Measurements from ENCODE around the gene RGMA.
A peak's percentile ranks its signal among the peaks of the same experiment; 100 is the strongest.
"Not testable (repeated sequence)": the region's sequence is repeated elsewhere in the genome, so short reads cannot be mapped to it uniquely, and the experiment has no call there.

RGMA gene

DNA sequence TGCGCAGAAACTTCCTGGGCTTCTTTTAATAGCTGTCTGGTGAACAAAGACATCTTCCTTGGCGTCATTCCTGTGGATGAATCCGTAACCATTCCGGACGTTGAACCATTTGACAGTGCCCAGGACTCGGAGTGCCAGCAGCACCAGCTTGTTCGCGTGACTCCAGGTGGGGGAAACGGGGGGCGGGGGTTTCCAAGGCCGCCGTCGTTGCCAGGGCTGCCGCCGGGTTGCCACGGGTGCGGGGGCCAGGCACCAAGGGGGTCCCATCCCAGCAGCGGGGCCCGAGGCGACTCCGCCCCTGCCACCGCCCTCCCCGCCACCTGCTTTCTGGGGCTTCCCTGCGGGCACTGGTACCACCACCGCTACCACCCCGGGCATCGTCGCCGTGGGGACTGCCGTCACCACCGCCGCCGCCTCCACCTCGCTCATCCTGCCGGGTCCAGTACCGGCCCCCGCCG lies 22.8 kb downstream of the RGMA start:
- DNase-seq: no peak

DNA sequence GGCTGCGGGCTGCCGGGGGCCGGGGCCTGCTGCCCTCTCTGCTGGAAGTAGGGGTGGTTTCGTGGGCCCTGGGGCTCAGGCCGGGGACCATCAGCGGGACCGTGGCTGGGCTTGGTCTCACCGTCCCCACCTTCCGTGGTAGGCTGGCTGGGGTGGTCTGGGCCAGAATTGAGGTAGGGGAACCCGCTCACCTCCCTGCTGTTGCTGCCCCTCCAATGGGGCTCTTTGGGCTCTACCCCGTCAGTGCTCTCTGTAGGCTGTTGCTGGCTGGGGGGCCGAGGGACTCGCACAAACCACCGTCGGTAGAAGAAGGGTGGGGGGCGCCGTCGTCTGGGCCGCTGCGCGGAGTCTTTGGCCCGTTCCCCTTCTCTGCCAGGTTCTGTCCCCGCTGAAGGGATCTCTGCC lies 23.4 kb downstream of the RGMA start:
- no peak for DNase-seq

DNA sequence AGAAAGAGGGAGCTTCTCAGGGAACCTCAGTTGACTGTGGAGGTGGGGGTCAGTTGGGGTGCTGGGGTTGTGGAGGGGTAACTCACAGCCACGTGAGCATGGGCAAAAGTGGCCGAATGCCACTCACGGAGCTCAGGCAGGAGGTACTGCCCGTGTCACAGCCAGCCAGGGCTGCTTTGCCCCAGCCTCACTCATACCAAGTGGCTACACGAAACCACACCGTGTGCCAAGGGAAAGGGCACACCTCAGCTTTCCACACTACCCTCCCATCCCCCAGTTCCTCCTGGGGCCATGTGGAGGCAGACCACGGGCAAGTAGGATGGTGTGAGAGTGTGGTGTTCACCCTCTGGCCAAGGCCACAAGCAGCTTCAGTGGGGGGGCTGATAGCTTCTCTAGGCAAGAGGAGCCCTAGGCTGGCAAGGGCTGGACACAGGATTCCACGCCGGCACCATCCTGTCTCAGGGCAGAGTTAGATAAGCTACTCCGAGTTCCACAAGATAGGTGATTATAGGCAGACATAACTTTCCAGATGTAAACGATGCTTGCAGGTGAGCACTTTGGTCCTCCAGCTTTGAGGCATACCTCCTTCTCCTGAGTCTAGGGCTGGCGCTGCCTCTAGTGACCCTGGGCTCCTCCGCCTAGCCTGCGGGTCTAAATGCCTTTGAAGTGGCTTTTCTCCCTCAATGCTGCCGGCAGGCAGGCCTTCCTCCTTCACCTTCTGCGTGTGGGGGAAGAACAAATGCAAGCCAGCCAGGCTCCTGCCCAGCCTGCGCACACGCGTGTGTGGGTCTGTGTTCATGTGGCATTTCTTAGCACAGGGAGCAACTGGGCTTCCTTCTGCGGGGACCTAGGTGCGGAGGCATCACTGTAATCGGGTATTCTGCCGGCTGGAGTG lies 25.0 kb downstream of the RGMA start:
- no peak for DNase-seq

DNA sequence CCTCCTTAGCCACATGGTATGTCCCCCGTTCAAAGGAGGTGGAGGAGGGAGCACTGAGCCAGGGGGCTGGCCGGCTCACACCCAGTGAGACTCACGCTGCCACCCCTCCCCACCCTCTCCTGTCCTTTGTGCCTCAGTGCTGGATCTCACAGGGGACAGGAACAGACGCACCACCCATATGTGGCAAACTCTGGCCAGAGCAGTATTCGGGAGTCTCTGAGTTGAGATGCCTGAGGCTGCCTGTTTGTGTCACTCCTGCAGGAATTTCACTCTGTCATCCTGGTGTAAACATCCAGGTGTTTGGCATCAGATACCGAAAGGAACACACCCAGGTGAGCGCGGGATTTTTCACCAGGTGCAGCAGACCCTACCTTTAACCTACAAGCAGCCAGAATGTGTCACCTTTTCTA lies 25.7 kb downstream of the RGMA start:
- DNase-seq: no peak

DNA sequence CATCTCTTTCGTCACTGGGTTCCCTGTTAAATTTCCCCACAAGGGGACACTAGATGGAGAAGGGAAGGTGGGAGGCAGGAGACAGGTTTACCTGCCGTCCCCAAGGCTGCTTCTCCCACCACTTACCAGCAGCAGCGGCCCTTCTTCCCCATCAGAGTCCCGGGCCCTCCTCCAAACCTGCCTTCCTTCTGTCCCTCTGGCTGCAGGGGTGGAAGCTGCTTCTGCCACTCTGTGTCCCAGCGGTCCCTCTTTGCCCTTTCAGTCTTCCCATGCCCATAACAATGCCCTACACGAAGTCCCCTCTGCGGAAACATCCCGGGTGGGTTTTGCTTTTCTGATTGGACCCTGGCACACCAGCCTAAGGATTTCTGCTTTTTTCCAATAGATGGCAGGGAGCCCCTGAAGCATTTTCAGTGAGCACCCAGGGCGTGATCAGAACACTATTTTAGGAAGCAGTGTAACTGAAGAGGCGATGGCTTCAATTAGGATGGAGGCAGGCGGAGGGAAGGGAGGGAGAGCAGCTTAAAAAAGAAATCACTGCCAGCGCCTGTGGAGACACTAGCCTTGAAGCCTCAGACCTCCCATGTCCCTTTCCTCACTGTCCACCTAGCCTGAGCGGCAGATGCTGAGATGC lies 26.3 kb downstream of the RGMA start:
- not testable (repeated sequence) for DNase-seq

DNA sequence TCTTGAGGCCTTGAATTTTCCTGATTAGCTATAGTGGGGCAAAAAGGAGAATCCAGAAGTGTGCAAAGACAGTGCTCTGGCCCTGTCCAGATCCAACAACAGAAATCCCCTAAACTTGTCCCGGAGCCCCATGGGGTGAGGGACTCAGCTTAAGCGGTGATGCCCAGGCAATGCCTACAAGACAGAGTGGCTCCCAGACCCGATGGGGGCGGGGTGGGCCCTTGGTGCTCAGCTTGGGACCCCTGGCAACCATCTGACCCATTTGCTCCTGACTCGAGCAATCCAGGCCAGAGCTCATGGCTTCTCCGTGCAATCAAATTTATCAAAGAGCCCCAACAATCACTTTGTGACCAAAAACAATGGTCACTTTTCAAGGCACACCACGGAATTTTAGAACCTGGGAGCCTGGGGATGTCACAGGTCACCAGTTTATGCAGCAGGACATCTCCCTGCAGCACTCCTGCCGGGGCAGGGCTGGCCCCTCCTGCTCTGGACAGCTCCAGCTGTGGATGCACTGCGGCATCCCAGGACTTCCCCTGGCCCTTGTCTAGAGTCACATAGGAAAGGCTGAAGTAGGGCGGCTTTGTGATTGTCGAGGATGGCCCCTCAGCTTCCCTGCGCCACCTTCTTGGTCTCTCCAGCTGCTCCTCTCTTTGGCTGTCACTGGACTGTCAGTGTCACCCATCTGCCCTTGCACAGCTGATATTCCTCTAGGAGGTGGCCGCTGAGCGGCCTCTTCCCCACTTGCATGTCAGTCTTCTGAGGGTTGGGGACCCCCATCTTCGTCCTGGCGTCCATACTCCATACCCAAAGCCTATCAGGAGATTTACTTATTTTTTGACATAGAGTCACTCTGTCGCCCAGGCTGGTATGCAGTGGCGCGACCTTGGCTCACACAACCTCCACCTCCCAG lies 28.4 kb downstream of the RGMA start:
- DNase-seq: no peak

DNA sequence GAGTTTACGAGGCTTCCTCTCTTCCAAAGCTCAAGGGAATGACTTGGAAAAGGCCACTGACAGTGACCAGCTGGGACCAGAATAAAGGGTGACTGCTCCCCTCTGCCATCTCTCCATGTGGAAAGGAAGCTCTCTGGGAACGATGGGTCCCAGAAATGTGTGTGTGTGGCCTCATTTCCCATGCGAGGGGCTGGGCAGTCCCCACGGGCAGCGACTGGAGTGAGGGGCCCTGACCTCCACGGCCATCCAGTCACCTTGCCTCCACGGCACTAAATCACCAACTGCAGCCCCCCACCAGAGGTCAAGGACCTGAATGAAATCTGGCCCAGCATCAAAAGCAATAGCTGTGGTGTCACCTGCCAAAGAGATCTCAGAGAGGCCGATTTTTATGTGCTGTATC lies 29.6 kb downstream of the RGMA start:
- no peak for DNase-seq

DNA sequence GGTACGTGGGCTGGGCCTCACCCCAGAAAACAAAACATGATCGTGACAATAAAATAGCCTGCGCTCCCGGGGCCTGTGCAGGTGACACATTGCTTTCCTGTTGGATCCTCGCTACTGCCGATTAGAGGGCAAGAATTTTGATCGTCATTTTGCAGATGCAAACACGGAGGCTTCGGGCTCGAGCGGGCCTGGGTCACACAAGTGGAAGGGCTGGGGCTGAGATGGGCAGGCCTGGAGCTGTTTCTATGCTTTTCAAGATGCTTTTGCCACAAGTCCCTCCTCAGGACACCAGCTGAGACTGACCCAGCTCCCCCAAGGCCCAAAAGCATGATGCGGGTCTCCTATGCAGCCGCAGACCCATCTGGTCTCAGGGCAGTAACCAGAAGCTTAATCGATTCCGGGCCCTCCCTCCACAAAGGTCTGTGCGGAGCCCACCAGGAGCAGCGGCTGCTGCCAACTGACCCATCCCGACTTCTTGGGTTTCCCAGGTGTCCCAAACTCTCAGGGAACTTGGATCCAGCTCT lies 30.0 kb downstream of the RGMA start:
- no peak for DNase-seq

DNA sequence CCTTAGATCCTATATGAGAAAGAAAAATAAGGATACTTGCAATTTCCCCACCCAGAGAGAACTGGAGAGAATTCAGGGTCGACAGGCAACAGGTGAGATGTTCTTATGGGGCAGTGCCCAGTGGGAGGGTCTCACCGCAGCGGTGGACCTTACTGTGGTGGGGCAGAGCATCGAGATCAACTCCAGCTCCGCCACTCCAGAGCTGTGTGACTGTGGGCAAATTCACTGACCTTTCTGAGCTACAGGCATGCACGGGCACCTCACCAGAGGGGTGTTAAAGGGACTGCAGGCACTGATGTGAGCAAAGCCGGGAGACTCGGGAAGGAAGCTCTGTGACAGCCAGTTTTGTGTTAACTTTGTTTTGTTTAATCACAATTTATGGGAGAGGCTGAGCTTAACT lies 30.9 kb downstream of the RGMA start:
- no peak for DNase-seq

DNA sequence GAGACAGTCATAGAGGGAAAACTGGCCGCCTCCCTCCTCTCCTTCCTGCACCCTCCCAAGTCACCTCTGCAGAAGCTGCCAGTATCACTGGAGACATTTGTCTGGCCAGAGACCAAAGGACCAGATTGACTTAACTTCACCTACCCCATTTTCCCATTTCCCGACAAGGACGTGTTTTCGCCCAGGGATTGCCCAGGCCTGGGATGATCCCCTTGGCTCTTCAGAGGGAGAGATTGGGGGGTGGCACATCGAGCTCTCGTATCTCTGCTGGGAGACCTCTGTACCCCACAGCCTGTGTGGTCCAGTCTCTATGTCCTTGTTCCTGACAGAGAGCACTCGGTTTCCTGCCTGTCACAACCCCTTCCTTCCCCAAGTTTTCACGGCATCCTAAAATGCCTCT lies 31.4 kb downstream of the RGMA start:
- no peak for DNase-seq

DNA sequence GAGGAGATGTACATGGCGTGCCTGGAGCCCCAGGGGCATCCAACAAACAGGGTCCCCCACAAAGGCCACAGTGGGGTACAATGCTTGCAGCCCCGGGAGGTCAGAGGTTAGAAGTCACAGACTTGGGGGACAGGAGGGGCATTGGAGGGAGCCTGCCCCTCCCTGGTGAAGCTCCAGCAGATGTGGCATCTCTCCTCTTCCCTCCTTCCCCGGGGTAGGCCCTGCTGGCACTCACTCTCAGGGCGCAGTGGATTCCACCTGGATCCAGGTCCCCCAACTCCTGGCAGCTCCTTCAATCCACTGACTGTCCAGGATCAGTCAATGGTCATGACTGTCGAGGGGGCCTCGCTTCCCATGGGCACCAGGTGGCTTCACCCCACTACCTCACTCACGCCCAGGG lies 32.2 kb downstream of the RGMA start:
- no peak for DNase-seq

DNA sequence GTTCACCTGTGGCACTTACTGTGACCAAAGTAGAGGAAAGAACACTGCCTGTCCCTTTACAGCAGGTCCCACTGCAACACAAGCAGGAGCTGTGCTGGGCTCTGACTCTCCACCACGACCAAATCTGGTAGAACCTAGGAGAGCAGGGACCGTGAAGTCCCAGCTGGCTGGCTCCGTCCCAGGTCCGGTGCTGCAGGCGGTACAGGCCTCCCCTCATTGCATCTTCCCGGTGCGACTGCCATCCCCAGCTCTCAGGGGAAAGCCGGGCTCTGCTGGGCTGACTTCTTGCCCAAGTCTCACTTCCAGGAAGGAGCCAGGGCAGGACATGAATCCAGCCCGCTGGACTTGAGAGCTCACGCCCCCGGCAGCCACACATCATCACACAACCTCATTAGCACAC lies 33.8 kb downstream of the RGMA start:
- no peak for DNase-seq

DNA sequence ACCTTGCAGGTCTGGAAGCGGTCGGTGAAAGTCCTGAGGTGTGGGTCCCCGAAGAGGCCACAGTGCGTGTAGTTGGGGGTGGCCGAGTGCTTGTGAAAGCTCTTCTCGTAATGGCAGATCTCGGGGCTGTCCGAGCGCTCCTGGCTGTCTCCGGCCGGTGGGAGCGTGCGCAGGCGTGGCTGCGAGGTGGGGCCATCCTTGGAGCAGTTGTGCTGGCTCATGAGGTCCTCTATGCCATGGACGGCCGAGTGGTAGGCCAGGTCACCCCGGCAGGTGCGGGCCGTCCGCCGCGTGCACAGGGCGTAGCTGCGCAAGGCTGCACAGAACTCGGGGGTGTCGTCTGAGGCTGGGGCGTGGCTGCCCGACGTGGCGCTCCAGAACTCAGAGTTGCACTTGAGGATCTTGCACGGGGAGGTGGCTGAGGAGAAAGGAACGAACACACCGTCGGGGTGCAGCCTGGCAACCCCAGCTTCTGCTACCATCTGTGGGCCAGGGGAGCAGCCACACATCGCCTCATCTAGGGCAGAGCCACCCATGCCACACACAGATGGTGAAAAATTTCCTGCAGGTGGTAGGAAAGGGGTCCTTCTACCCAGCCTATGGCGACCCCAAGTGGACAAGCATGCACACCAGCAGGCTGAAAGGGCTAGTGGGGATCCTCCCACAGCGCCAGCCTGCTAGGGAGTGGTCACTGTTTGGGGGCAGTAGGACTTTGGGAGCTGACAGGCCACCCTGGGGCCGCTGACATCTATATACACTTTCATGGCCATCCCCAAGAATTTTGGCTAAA lies 36.7 kb downstream of the RGMA start:
- peak; percentile 19 for DNase-seq

DNA sequence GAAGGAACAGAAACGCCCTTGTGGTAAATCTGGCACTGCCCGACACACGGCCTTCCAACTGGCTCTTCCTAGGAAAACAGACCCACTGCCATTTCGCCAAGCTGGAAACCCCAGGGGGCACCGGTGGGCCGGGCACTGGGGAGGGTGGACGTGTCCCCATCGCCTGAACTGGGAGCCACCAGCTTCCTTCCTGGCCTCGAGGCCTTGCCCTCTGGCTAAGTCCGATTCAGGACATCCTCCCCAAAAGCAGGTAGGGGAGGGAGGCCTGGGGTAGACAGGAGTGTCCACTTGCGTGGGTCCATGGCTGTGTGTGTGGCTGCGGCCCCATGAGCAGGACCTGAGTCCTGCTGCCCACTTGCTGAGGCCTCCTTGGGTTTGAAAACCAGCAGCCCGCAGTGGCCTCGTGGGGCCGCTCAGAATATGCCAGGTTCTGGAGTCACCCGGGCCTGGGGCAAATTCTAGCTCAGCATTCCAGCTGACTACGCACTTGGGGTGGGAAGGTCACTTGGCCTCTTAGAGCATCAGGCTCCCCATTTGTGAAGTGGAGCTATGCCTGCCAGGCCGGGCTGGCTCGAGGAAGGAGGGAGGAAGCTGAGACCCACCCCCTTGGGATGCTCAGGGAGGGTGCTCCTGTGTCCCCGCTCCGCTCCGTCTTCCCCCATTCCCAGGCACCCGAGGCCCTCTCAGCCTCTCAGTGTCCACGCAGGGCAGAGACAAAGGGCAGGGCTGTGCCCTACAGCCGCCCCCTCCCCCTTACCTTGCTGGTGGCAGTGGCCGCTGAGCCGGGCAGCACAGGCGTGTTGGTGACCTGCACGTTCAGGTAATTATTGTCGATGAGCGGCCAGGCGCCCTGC lies 37.5 kb downstream of the RGMA start:
- no peak for DNase-seq

DNA sequence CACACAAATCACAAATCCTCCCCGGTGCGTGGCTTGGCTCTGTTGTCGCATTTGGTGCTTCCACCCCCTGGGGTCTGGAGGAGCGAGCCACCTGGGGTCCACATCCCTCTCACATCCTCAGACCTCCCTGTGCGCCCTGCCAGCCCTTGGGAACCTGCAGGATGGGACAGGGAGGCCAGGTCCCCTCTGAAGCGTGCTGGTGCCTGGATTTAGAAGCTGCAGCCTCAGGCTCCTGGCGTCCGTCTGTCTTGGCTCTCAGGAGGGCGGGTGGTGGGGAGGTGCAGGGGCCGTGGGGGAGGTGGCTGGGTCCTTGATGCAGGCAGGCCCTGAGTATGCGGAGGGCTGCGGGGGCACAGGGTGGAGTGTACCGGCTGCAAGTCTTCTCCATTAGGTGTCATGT lies 38.4 kb downstream of the RGMA start:
- DNase-seq: no peak

DNA sequence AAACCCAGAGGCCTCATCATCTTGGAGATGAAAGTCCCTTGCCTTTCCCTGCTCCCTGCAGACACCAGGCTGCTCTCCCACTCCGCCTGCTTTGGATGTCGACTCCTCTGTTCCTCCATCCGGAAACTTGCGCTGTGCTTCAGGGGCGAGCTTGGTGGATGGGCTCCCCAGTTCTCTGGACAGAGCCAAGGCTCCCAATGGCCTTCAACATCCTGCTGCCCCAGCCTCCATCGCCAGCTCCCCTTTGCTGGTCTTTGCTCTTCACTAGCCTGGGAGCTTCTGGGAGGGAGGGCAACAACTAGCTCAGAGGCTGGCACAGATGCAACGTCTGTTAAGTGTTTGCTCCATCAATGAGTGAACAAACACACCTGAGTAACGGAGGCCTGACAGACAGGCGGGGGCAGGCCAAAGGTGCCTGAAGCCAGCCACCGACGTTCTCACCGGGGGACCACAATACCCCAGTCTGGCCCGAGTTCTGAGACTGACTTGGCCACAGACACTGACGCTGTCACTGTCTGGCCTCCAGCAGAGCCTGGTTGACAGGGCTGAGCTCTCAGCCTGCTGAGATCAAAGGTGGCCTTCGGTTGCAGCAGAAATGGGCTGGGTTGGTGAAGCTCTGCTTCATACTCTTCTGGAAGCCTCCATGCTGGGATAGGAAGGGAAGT lies 39.0 kb downstream of the RGMA start:
- peak; percentile 70 for DNase-seq

DNA sequence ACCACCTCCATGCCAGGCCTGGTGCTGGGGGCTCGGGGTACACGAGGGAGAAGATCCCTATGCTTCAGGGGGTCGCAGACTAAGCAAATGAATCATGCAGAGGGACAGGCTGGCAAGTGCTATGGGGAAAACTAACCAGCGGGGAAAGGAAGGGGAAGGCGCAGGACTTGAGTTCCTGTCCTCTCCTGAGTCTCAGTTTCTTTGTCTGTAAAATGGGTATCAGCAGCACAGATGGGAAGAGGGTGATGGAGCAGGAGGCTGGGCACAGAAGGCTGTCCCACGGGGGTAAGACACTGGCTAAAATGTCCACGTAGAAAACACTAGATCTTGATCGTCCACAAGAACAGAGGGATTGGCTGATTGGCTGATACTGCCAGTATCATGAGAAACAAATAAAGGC lies 39.8 kb downstream of the RGMA start:
- no peak for DNase-seq

DNA sequence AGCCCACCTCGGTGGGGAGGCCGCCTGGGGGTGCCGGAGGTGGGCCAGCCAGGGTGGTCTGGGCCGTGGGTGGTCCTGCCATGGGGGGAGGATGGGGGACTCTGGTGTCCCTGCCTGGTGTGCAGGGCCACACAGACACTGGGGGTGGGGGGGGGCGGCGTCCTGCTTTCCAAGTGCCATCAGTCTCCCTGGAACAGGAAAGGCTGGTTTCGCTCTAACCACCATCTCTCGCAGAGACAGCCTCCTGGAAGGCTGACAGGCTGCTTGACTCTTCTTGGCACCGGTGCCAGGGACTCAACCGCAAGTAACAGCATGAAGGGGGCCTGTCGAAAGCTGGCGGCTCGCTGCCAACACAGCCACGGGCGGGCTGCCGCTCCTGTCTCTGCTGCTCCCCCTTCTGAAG lies 40.3 kb downstream of the RGMA start:
- no peak for DNase-seq

DNA sequence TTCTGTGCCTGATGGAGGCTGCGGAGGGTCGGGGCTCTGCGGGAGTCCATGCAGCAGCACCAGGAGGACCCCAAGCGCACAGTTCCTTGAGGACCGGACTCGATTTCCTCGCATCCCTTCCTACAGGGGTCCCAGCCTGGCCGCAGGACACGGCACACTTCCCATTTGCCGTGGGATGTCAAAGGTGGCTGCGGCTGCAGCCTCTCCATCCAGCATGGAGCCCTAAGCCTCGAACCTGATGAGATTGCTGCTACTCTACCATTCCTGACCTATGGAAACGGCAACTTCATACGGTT lies 40.6 kb downstream of the RGMA start:
- DNase-seq: no peak

DNA sequence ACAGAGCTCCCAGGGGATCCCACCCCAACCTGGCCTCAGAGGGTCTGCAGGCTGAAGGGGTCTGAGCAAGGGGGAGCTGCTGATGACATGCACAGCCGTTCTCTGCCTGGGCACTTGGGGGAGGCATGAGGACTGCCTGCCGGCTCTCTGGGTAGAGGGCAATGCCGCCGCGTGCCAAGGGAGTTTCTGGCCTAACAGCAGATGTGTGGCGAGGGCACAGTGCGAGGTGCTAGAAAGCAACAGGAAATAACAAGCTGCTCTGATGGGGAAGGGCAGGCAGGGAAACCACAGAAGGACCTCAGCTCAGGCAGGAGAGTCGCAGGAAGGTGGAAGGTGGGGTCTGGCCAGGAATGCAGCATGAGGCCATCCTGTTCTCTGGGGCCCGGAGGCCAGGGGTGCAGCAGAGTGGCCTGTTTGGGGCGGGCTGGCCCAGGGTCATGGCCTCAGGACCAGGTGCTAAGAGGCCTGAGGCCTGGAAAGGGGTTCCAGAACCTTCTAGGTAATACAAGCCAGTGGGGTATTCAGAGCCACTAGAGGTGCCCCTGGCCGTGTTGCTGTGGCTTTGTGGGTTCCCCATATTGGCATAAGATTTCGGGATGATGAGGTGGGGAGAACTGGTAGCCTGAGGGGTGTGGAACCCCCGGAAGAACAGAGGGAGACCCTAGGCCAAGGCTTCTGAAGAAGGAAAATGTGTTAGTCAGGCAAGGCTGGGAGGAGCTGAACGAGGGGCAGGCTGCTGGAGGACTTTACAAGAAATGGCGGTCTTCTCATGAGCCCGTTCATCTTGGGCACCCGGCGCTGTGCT lies 41.2 kb downstream of the RGMA start:
- no peak for DNase-seq

All from DMS53 (cell line).